ENCODE measurements around the gene MYH14.

MYH14 gene

DNA sequence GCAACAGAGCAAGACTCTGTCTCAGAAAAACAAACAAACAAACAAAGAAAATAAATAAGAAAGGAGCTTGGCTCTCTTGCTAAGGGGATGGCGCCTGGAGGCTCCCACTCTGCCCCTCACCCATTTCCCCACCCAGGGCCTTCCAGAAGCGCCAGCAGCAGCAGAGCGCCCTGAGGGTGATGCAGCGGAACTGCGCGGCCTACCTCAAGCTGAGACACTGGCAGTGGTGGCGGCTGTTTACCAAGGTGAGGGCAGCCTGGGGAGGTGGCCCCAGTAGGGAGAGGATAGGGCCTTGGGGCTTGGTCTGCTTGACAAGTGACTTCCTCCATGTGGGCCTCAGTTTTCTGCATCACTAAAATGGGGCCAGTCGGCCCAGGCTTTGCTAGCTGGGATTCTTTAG lies 59.8 kb downstream of the MYH14 start:
- no peak overlapping the region for H3K27ac ChIP-seq
- TF ChIP-seq, protein P1, sequence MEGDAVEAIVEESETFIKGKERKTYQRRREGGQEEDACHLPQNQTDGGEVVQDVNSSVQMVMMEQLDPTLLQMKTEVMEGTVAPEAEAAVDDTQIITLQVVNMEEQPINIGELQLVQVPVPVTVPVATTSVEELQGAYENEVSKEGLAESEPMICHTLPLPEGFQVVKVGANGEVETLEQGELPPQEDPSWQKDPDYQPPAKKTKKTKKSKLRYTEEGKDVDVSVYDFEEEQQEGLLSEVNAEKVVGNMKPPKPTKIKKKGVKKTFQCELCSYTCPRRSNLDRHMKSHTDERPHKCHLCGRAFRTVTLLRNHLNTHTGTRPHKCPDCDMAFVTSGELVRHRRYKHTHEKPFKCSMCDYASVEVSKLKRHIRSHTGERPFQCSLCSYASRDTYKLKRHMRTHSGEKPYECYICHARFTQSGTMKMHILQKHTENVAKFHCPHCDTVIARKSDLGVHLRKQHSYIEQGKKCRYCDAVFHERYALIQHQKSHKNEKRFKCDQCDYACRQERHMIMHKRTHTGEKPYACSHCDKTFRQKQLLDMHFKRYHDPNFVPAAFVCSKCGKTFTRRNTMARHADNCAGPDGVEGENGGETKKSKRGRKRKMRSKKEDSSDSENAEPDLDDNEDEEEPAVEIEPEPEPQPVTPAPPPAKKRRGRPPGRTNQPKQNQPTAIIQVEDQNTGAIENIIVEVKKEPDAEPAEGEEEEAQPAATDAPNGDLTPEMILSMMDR (conservative IDR thresholded peaks at IDR 0.05), result no peak
- no peak for TF ChIP-seq ZFX (IDR thresholded peaks at IDR 0.05)

- TF ChIP-seq, protein P1 (conservative IDR thresholded peaks at IDR 0.05), result no peak
- no peak for TF ChIP-seq ZFX (IDR thresholded peaks at IDR 0.05)
Observed at GRCh38 chr19:50264483-50265186, 61.2 kb downstream of the MYH14 start.

DNA sequence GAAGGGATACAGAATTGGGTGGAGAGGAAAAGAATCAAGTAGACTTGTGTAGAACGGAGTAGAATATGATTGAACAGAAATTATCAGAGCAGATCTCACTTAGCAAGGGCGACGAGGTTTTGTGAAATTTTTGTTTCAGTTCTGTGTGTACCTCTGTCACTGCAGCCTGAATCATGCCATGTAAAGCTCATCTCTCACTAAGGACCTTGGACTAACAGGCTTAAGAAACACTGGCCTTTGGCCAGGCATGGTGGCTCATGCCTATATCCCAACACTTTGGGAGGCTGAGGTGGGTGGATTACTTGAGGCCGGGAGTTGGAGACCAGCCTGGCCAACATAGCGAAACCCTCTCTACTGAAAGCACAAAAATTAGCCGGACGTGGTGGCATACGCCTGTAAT lies 62.6 kb downstream of the MYH14 start:
- no peak overlapping the region for H3K27ac ChIP-seq
- no peak for TF ChIP-seq ZFX (IDR thresholded peaks at IDR 0.05)
- TF ChIP-seq, protein P1 (conservative IDR thresholded peaks at IDR 0.05), result no peak

More at GRCh38 chr19:50264483-50265186, 61.2 kb downstream of the MYH14 start:
- H3K27ac ChIP-seq, result no peak overlapping the region

DNA sequence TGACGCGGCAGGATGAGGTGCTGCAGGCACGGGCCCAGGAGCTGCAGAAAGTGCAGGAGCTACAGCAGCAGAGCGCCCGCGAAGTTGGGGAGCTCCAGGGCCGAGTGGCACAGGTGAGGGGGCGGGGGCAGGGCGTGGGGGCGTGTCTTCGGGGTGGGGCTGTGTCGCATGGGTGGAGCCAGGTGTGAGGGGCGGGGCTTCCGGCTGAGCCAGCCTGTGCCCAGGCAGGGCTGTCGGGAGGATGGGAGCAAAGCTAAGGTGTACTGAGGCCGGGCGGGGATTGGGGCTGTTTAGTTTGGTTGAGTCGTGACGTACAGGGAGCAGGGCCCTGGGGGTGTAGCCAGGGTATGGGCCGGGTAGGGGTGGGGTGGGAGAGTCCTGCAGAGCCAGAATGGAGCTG lies 63.5 kb downstream of the MYH14 start:
- TF ChIP-seq, protein P1 (conservative IDR thresholded peaks at IDR 0.05), result no peak
- TF ChIP-seq ZFX (IDR thresholded peaks at IDR 0.05), result no peak
- no peak overlapping the region for H3K27ac ChIP-seq

GRCh38 chr19:50268041-50268440 lies 64.6 kb downstream of the MYH14 start:
- no peak overlapping the region for H3K27ac ChIP-seq
- no peak for TF ChIP-seq ZFX (IDR thresholded peaks at IDR 0.05)
- TF ChIP-seq, protein P1 (conservative IDR thresholded peaks at IDR 0.05), result no peak

GRCh38 chr19:50268501-50268900 lies 65.1 kb downstream of the MYH14 start:
- TF ChIP-seq, protein P1 (conservative IDR thresholded peaks at IDR 0.05), result no peak
- TF ChIP-seq ZFX (IDR thresholded peaks at IDR 0.05), result no peak
- no peak overlapping the region for H3K27ac ChIP-seq

- no peak overlapping the region for H3K27ac ChIP-seq
- TF ChIP-seq, protein P1 (conservative IDR thresholded peaks at IDR 0.05), result no peak
- TF ChIP-seq ZFX (IDR thresholded peaks at IDR 0.05), result no peak
Observed at GRCh38 chr19:50269653-50270052, 66.2 kb downstream of the MYH14 start.
